Measurements from ENCODE around the gene ADAMTS2. TPM values are rescaled to one million over a fixed set of nuclear protein-coding genes. Genes with fewer than 3 reads are reported as not detected.

The ADAMTS2 gene
- total and polyA plus RNA-seq, 5 donors from 2014 or later: 0.03 TPM; not detected in 4

DNA sequence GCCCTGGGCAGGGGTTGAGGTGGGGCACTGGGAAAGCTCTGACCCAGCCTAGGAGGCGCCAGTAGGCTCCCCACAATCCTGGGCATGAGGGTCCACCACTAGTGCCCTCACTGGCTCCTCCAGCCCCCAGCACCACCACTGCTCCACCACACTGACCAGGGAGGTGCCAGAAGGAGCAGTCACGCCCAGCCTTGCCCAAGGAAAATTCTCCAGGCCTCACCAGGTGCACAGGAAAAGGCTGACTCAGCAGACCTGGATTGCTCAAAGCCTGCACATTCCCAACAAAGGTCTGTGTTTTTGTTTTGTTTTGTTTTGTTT is 222.2 kb downstream of the ADAMTS2 start:
- Mint-ChIP-seq H3K9me3 (peaks cover 0 to 4% (median 2%) of the 10 kb centered on the region in 7 donors), H3K27ac (no peak overlapping the region), H3K4me3 (no peak overlapping the region), H3K4me1 (no peaks in the 10 kb centered on the region), H3K27me3 (no peaks in the 10 kb centered on the region), H3K36me3 (no peaks in the 10 kb centered on the region)
- no peaks in the 10 kb centered on the region for H3K27me3 ChIP-seq (ENCODE audit: control insufficient read depth, insufficient read depth, low read length)
- no peak overlapping the region for H3K27ac ChIP-seq (ENCODE audit: insufficient read depth, low read length, poor library complexity, severe bottlenecking)
- DNase-seq (no peak), ATAC-seq (ENCODE audit: low read depth in 2 of 2) (no peak)
- H3K4me3 ChIP-seq (ENCODE audit: low read depth, low read length): no peak overlapping the region
- H3K4me1 ChIP-seq (ENCODE audit: control insufficient read depth, insufficient read depth, low read length, poor library complexity, severe bottlenecking): no peaks in the 10 kb centered on the region
- H3K36me3 ChIP-seq (ENCODE audit: control insufficient read depth, insufficient read depth, low read length): no peaks in the 10 kb centered on the region
- no peaks in the 10 kb centered on the region for H3K9me3 ChIP-seq (ENCODE audit: control insufficient read depth in 2 of 2, low read length in 2 of 2)

DNA sequence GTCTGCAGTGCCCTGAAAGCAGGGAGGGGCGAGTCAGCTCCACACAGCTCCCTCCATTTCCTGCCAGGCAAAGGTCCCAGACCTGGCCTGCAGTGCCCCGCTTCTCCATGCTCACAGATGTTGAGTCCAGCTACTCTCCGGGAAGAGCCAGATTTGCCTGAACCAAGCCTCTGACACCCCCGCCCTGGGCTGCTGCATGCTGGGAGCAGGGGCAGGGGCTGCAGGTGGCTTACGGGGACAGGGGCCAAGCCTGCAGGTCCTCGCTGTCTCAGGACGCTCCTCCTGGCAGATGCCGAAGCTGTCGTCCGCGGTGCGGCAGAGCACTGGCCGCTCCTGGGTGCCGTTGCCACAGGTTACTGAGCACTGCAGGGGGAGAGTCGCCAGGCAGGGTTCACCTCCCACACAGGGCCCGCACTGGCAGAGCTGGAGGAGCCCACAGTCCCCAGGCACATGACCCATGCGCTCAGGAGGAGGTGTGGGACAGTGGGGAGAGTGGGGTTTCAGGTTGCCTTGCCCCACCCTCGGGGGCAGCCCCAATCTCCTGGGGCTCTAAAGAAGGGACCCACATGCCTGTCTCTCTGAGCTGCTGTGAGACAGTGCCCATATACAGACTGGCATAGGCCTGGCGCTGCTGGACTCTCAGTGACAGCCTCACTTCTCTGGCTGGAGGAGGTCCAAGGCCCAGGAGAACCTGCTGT is 222.7 kb downstream of the ADAMTS2 start:
- no peak overlapping the region for H3K27ac Mint-ChIP-seq
- no peaks in the 10 kb centered on the region for H3K27me3 Mint-ChIP-seq
- Histone ChIP-seq H3K9me3 (ENCODE audit: control insufficient read depth in 2 of 2, low read length in 2 of 2) (no peaks in the 10 kb centered on the region), H3K27me3 (ENCODE audit: control insufficient read depth, insufficient read depth, low read length) (no peaks in the 10 kb centered on the region), H3K4me1 (ENCODE audit: control insufficient read depth, insufficient read depth, low read length, poor library complexity, severe bottlenecking) (no peaks in the 10 kb centered on the region), H3K4me3 (ENCODE audit: low read depth, low read length) (no peak overlapping the region), H3K27ac (ENCODE audit: insufficient read depth, low read length, poor library complexity, severe bottlenecking) (no peak overlapping the region), H3K36me3 (ENCODE audit: control insufficient read depth, insufficient read depth, low read length) (no peaks in the 10 kb centered on the region)
- ATAC-seq (ENCODE audit: low read depth in 2 of 2): no peak
- H3K9me3 Mint-ChIP-seq: peaks cover 0 to 8% (median 2%) of the 10 kb centered on the region in 7 donors
- no peaks in the 10 kb centered on the region for H3K4me1 Mint-ChIP-seq
- no peaks in the 10 kb centered on the region for H3K36me3 Mint-ChIP-seq
- no peak for DNase-seq
- H3K4me3 Mint-ChIP-seq: no peak overlapping the region

DNA sequence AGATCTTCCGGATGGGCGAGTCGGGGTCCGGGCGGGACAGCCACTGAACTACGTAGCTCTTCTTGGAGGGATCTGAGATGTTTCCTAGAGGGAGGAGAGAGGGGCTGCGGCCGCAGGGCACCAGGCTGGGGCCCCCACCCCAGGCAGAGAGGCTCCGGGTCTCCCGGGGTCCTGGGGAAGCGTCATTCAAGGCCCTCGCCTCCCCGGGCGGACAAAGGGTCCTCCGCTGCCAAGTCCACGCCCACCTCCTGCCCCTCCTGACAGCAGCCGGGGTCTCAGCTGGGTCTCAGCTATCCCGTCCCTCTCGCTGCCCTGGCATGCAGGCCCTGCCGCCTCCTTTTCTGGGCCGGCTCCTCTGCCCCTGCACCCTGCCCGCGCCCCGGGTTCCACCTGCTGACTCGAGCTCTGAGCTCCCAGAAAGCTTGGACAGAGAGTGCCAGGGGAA is 223.6 kb downstream of the ADAMTS2 start:
- H3K27ac Mint-ChIP-seq: no peak overlapping the region
- DNase-seq (no peak), ATAC-seq (ENCODE audit: low read depth in 2 of 2) (no peak)
- Histone ChIP-seq H3K9me3 (ENCODE audit: control insufficient read depth in 2 of 2, low read length in 2 of 2) (no peaks in the 10 kb centered on the region), H3K36me3 (ENCODE audit: control insufficient read depth, insufficient read depth, low read length) (no peaks in the 10 kb centered on the region), H3K4me3 (ENCODE audit: low read depth, low read length) (no peak overlapping the region), H3K4me1 (ENCODE audit: control insufficient read depth, insufficient read depth, low read length, poor library complexity, severe bottlenecking) (no peaks in the 10 kb centered on the region), H3K27ac (ENCODE audit: insufficient read depth, low read length, poor library complexity, severe bottlenecking) (no peak overlapping the region), H3K27me3 (ENCODE audit: control insufficient read depth, insufficient read depth, low read length) (no peaks in the 10 kb centered on the region)
- no peaks in the 10 kb centered on the region for H3K4me1 Mint-ChIP-seq
- no peak overlapping the region for H3K4me3 Mint-ChIP-seq
- no peaks in the 10 kb centered on the region for H3K27me3 Mint-ChIP-seq
- no peaks in the 10 kb centered on the region for H3K36me3 Mint-ChIP-seq
- peaks cover 0 to 11% (median 2%) of the 10 kb centered on the region in 7 donors for H3K9me3 Mint-ChIP-seq

DNA sequence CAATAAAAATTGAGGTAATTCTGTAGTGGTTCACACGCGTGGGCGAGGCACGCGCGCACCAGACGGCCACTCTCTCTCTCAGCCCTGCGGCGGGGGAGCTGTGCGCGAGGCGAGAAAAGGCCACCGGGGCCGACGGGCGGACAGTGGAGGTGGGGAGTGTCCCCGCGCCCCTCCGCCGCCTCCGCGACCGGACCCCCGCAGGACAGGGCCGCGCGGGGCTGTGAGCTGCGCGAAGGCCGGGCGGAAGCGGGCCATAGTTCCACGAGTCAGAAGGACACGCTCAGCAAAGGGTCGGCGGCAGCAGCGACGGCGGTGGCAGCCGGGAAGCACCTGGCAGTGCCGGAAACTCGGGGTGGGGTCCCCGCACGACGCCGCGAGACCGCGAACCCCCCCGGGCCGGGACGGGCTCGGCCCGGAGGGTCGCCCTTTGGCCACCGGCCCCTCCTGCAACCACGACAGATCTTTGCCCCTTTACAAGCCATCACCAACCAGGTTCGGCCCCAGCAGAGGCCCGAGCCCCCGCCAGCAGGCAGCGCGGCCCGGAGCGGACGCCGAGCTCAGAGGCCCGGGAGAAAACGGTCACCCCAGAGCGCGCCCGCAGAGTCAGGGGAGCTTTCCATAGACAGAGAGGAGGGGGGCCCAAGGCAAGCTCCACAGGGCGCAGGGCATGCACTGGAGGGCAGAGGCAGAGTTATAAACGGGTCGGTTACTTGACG is 224.2 kb downstream of the ADAMTS2 start:
- H3K27me3 ChIP-seq (ENCODE audit: control insufficient read depth, insufficient read depth, low read length): no peaks in the 10 kb centered on the region
- no peaks in the 10 kb centered on the region for H3K4me1 ChIP-seq (ENCODE audit: control insufficient read depth, insufficient read depth, low read length, poor library complexity, severe bottlenecking)
- Mint-ChIP-seq H3K27me3 (no peaks in the 10 kb centered on the region), H3K9me3 (peaks cover 0 to 11% (median 4%) of the 10 kb centered on the region in 7 donors), H3K4me1 (no peaks in the 10 kb centered on the region), H3K4me3 (no peak overlapping the region), H3K36me3 (no peaks in the 10 kb centered on the region), H3K27ac (no peak overlapping the region)
- DNase-seq (no peak), ATAC-seq (ENCODE audit: low read depth in 2 of 2) (no peak)
- H3K27ac ChIP-seq (ENCODE audit: insufficient read depth, low read length, poor library complexity, severe bottlenecking): no peak overlapping the region
- no peaks in the 10 kb centered on the region for H3K9me3 ChIP-seq (ENCODE audit: control insufficient read depth in 2 of 2, low read length in 2 of 2)
- no peak overlapping the region for H3K4me3 ChIP-seq (ENCODE audit: low read depth, low read length)
- H3K36me3 ChIP-seq (ENCODE audit: control insufficient read depth, insufficient read depth, low read length): no peaks in the 10 kb centered on the region

DNA sequence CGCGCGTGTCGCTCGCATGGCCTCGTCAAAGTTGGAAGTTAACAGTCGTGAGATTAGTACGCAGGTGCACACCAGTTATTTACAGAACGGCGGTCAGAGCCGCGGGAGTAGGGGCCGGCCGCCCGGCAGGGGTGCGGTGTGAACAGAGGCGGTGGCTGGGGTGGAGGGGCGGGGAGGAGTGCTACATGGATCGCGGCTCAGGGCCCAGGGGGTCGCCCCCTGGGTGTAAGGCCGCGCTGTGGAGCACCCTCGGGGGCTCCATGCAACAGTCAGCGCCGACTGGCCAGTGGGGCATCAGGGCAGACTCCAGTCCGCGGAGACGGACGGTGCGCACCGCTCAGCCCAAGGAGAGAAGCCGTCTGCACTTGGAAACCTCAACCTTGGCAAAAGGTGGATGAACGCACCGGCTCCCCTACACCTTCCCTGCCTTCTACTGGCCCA is 224.8 kb downstream of the ADAMTS2 start:
- Histone ChIP-seq H3K4me1 (ENCODE audit: control insufficient read depth, insufficient read depth, low read length, poor library complexity, severe bottlenecking) (no peaks in the 10 kb centered on the region), H3K36me3 (ENCODE audit: control insufficient read depth, insufficient read depth, low read length) (no peaks in the 10 kb centered on the region), H3K4me3 (ENCODE audit: low read depth, low read length) (no peak overlapping the region), H3K9me3 (ENCODE audit: control insufficient read depth in 2 of 2, low read length in 2 of 2) (no peaks in the 10 kb centered on the region), H3K27me3 (ENCODE audit: control insufficient read depth, insufficient read depth, low read length) (no peaks in the 10 kb centered on the region), H3K27ac (ENCODE audit: insufficient read depth, low read length, poor library complexity, severe bottlenecking) (no peak overlapping the region)
- H3K36me3 Mint-ChIP-seq: no peaks in the 10 kb centered on the region
- no peak for ATAC-seq (ENCODE audit: low read depth in 2 of 2)
- H3K9me3 Mint-ChIP-seq: peaks cover 0 to 11% (median 4%) of the 10 kb centered on the region in 7 donors
- H3K4me1 Mint-ChIP-seq: no peaks in the 10 kb centered on the region
- H3K27me3 Mint-ChIP-seq: no peaks in the 10 kb centered on the region
- H3K4me3 Mint-ChIP-seq: no peak overlapping the region
- no peak for DNase-seq
- H3K27ac Mint-ChIP-seq: no peak overlapping the region

DNA sequence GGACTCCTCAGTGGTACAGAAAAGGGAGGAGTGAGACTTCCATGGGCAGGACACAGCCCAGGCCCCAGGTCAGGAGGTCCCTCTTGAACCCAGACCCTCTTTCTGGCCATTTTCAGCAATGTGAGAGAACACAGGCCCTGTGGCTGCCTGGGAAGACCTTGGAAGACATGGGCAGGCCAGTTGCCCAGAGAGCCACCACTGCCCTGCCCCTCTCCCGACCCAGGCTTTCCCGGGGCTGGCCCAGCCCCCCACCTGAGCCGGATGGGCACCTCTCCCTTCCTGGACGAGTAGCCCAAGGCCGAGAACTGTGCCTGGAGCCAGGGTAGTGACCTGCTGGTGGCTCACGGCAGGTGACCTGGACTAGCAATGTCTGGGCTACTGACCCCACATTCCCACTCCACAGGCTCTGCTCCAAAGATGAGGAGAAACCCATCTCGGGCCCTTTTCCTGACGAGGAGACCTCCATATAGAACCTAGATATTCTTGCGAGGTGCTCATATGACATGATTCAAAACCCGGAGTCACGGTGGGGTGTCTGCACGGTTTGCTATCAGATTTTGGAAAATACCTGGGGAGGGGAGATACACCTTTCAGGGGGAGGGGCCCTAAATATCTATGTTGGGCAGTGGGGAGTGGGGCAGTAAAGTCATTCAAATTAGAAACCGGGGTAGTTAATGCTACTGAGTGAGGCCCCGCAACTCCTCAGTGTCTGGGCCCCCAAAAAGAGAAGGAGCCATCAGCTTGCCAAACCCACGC is 225.7 kb downstream of the ADAMTS2 start:
- Mint-ChIP-seq H3K4me3 (no peak overlapping the region), H3K36me3 (peaks cover 5% of the 10 kb centered on the region), H3K9me3 (peaks cover 0 to 19% (median 9%) of the 10 kb centered on the region in 7 donors), H3K27ac (no peak overlapping the region), H3K4me1 (no peaks in the 10 kb centered on the region), H3K27me3 (no peaks in the 10 kb centered on the region)
- Histone ChIP-seq H3K27me3 (ENCODE audit: control insufficient read depth, insufficient read depth, low read length) (no peaks in the 10 kb centered on the region), H3K4me1 (ENCODE audit: control insufficient read depth, insufficient read depth, low read length, poor library complexity, severe bottlenecking) (no peaks in the 10 kb centered on the region), H3K36me3 (ENCODE audit: control insufficient read depth, insufficient read depth, low read length) (no peaks in the 10 kb centered on the region), H3K4me3 (ENCODE audit: low read depth, low read length) (no peak overlapping the region), H3K9me3 (ENCODE audit: control insufficient read depth in 2 of 2, low read length in 2 of 2) (no peaks in the 10 kb centered on the region), H3K27ac (ENCODE audit: insufficient read depth, low read length, poor library complexity, severe bottlenecking) (no peak overlapping the region)
- ATAC-seq (ENCODE audit: low read depth in 2 of 2): no peak
- no peak for DNase-seq

DNA sequence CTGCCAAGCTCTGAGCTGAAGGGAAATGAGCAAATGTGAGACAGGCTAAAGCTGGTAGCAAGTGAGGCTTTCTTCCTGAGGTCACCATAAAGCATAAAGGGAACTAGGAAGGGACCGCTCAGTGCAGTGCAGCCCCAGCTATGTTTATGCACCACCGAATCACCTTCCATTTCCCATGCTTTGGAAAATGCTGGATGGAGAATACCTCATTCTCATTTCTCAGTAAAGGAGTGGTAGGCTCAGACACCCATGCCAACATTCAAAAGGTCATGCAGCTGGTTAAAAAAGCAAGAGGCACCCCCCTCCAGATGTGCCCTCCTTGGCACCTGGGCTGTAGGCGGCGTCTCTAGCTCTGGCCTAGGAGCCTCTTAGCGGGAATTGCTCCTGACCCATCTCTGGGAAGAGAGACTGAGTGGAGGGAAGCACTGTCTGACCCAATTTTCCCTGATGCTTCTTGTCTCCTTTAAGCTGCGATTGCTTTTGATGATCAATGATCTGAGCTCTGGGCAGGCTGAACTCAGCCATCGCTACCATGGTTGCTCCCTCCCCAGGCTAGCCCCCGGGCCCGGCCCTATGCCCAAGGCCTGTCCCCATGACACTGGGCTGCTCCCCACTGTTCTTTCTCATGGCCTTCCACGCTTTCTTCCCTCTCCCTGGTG is 226.4 kb downstream of the ADAMTS2 start:
- no peak for DNase-seq
- Mint-ChIP-seq H3K4me3 (no peak overlapping the region), H3K36me3 (peaks cover 5% of the 10 kb centered on the region), H3K27ac (no peak overlapping the region), H3K9me3 (peaks cover 0 to 24% (median 9%) of the 10 kb centered on the region in 7 donors), H3K4me1 (no peaks in the 10 kb centered on the region), H3K27me3 (no peaks in the 10 kb centered on the region)
- Histone ChIP-seq H3K4me1 (ENCODE audit: control insufficient read depth, insufficient read depth, low read length, poor library complexity, severe bottlenecking) (no peaks in the 10 kb centered on the region), H3K36me3 (ENCODE audit: control insufficient read depth, insufficient read depth, low read length) (no peaks in the 10 kb centered on the region), H3K4me3 (ENCODE audit: low read depth, low read length) (no peak overlapping the region), H3K9me3 (ENCODE audit: control insufficient read depth in 2 of 2, low read length in 2 of 2) (peaks cover under 1 to 4% of the 10 kb centered on the region in 2 experiments), H3K27ac (ENCODE audit: insufficient read depth, low read length, poor library complexity, severe bottlenecking) (no peak overlapping the region), H3K27me3 (ENCODE audit: control insufficient read depth, insufficient read depth, low read length) (no peaks in the 10 kb centered on the region)
- ATAC-seq (ENCODE audit: low read depth in 2 of 2): no peak

Measured in CD4-positive, CD25-positive, alpha-beta regulatory T cell (primary cell).